ENCODE results near the gene DUSP2.

- TF ChIP-seq CTCF (IDR thresholded peaks at IDR 0.05) (no peak), EP300 (IDR thresholded peaks at IDR 0.05) (no peak)
Observed at GRCh38 chr2:96154506-96155380, 9.5 kb upstream of the DUSP2 start.
